ENCODE results near the gene FOXP1. TPM values are rescaled to one million over a fixed set of nuclear protein-coding genes. Genes with fewer than 3 reads are reported as not detected.

FOXP1 gene
- total RNA-seq, 1 donor from 2014 or later = 107 TPM

DNA sequence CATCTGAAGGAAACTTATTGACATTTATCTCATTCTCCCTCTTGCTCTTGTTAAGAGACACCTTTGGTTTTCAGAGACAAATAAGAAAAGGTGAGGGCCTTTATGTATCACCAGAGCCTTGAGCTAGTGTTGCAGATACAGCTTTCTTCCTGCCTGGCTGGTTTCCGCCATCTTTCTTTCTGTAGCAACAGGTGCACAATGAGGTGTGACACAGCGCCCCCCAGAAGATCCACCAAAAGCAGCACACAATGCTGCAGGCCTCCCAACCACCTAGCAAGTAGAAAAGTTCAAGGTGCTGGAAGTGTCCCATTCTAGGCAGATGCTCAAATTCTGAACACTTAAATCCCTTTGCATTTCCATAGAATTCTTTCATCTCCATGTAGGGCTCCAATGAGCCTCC, 106.6 kb downstream of the FOXP1 start:
- Histone ChIP-seq H3K4me1 (ENCODE audit: insufficient read depth, low read length) (no peaks in the 10 kb centered on the region), H2AFZ (ENCODE audit: low read depth, low read length) (no peak overlapping the region), H4K20me1 (ENCODE audit: insufficient read depth, low read length) (peaks cover 46% of the 10 kb centered on the region), H3K9me3 (ENCODE audit: insufficient read depth, low read depth, low read length) (no peaks in the 10 kb centered on the region), H3K4me2 (ENCODE audit: low read length) (no peak overlapping the region), H3K27me3 (ENCODE audit: insufficient read depth, low read length) (no peaks in the 10 kb centered on the region), H3K9ac (ENCODE audit: low read length) (no peak overlapping the region), H3K79me2 (ENCODE audit: insufficient read depth, low read length) (peaks cover 91% of the 10 kb centered on the region), H3K4me3 (ENCODE audit: insufficient read depth, low read depth, low read length) (no peak overlapping the region), H3K36me3 (ENCODE audit: insufficient read depth, low read length) (peaks cover 3% of the 10 kb centered on the region), H3K27ac (ENCODE audit: low read depth, low read length) (no peak overlapping the region)
- Mint-ChIP-seq H3K4me3 (ENCODE audit: unreplicated experiment) (no peak overlapping the region), H3K9me3 (ENCODE audit: unreplicated experiment) (peaks cover 12% of the 10 kb centered on the region), H3K27me3 (ENCODE audit: low read depth, unreplicated experiment) (no peaks in the 10 kb centered on the region), H3K36me3 (ENCODE audit: low read depth, unreplicated experiment) (peaks cover 36% of the 10 kb centered on the region), H3K4me1 (ENCODE audit: low read depth, unreplicated experiment) (peaks cover 4% of the 10 kb centered on the region), H3K27ac (ENCODE audit: unreplicated experiment) (no peak overlapping the region)
- no peak for TF ChIP-seq EZH2 (IDR thresholded peaks at IDR 0.05; ENCODE audit: insufficient read depth, low read length)
- TF ChIP-seq CTCF (IDR thresholded peaks at IDR 0.05; ENCODE audit: insufficient read depth, low read depth, low read length) = no peak
- FAIRE-seq = no peak
- DNase-seq (ENCODE audit: low read depth) = no peak

- H3K4me3 ChIP-seq (ENCODE audit: insufficient read depth, low read depth, low read length) = no peak overlapping the region
- no peak overlapping the region for H3K27ac Mint-ChIP-seq (ENCODE audit: unreplicated experiment)
- H3K27me3 ChIP-seq (ENCODE audit: insufficient read depth, low read length) = no peaks in the 10 kb centered on the region
- no peak overlapping the region for H3K27ac ChIP-seq (ENCODE audit: low read depth, low read length)
- DNase-seq (ENCODE audit: low read depth) = no peak
- H3K27me3 Mint-ChIP-seq (ENCODE audit: low read depth, unreplicated experiment) = no peaks in the 10 kb centered on the region
- peaks cover 10% of the 10 kb centered on the region for H3K9me3 Mint-ChIP-seq (ENCODE audit: unreplicated experiment)
- no peaks in the 10 kb centered on the region for H3K4me1 ChIP-seq (ENCODE audit: insufficient read depth, low read length)
- peaks cover 2% of the 10 kb centered on the region for H3K36me3 ChIP-seq (ENCODE audit: insufficient read depth, low read length)
- no peak overlapping the region for H3K4me3 Mint-ChIP-seq (ENCODE audit: unreplicated experiment)
- TF ChIP-seq CTCF (IDR thresholded peaks at IDR 0.05; ENCODE audit: insufficient read depth, low read depth, low read length) (no peak), EZH2 (IDR thresholded peaks at IDR 0.05; ENCODE audit: insufficient read depth, low read length) (no peak)
- peaks cover 17% of the 10 kb centered on the region for H3K4me1 Mint-ChIP-seq (ENCODE audit: low read depth, unreplicated experiment)
- peaks cover 20% of the 10 kb centered on the region for H3K36me3 Mint-ChIP-seq (ENCODE audit: low read depth, unreplicated experiment)
- peaks cover 48% of the 10 kb centered on the region for H4K20me1 ChIP-seq (ENCODE audit: insufficient read depth, low read length)
- FAIRE-seq = no peak
- H3K9ac ChIP-seq (ENCODE audit: low read length) = no peak overlapping the region
- H3K9me3 ChIP-seq (ENCODE audit: insufficient read depth, low read depth, low read length) = no peaks in the 10 kb centered on the region
- H2AFZ ChIP-seq (ENCODE audit: low read depth, low read length) = no peak overlapping the region
- peaks cover 88% of the 10 kb centered on the region for H3K79me2 ChIP-seq (ENCODE audit: insufficient read depth, low read length)
- H3K4me2 ChIP-seq (ENCODE audit: low read length) = no peak overlapping the region
Measured at GRCh38 chr3:71469138-71469435, 114.4 kb downstream of the FOXP1 start.

GRCh38 chr3:71468311-71469137, 115.0 kb downstream of the FOXP1 start:
- Histone ChIP-seq H4K20me1 (ENCODE audit: insufficient read depth, low read length) (peaks cover 53% of the 10 kb centered on the region), H3K9ac (ENCODE audit: low read length) (no peak overlapping the region), H3K27ac (ENCODE audit: low read depth, low read length) (no peak overlapping the region), H3K4me2 (ENCODE audit: low read length) (no peak overlapping the region), H3K36me3 (ENCODE audit: insufficient read depth, low read length) (peaks cover 2% of the 10 kb centered on the region), H2AFZ (ENCODE audit: low read depth, low read length) (no peak overlapping the region), H3K4me1 (ENCODE audit: insufficient read depth, low read length) (no peaks in the 10 kb centered on the region), H3K9me3 (ENCODE audit: insufficient read depth, low read depth, low read length) (no peaks in the 10 kb centered on the region), H3K27me3 (ENCODE audit: insufficient read depth, low read length) (no peaks in the 10 kb centered on the region), H3K4me3 (ENCODE audit: insufficient read depth, low read depth, low read length) (no peak overlapping the region), H3K79me2 (ENCODE audit: insufficient read depth, low read length) (peaks cover 88% of the 10 kb centered on the region)
- Mint-ChIP-seq H3K27ac (ENCODE audit: unreplicated experiment) (no peak overlapping the region), H3K9me3 (ENCODE audit: unreplicated experiment) (peaks cover 8% of the 10 kb centered on the region), H3K36me3 (ENCODE audit: low read depth, unreplicated experiment) (peaks cover 19% of the 10 kb centered on the region), H3K4me3 (ENCODE audit: unreplicated experiment) (no peak overlapping the region), H3K27me3 (ENCODE audit: low read depth, unreplicated experiment) (no peaks in the 10 kb centered on the region), H3K4me1 (ENCODE audit: low read depth, unreplicated experiment) (peaks cover 17% of the 10 kb centered on the region)
- FAIRE-seq (no peak), DNase-seq (ENCODE audit: low read depth) (no peak)
- TF ChIP-seq EZH2 (IDR thresholded peaks at IDR 0.05; ENCODE audit: insufficient read depth, low read length) (no peak), CTCF (IDR thresholded peaks at IDR 0.05; ENCODE audit: insufficient read depth, low read depth, low read length) (no peak)

Data from astrocyte (in vitro differentiated cells and primary cell).